VCaP (cell line): Measurements from ENCODE around the gene NGLY1.
A peak's percentile ranks its signal among the peaks of the same experiment; 100 is the strongest.

Source experiments
- H3K27ac ChIP-seq: fragments of 450-650 bp; 2 replicates; pipeline ENCODE4 v1.5.1; 2017
- CTCF ChIP-seq: fragments of 450-650 bp; conservative IDR thresholded peaks from 2 replicates; pipeline ENCODE4 v1.5.1; 2017; ENCODE audit warnings: mild to moderate bottlenecking, moderate library complexity

The NGLY1 gene

GRCh38 chr3:25803833-25804232, 20.6 kb upstream of the NGLY1 start:
- no peak for TF ChIP-seq CTCF
- H3K27ac ChIP-seq = no peak overlapping the region

GRCh38 chr3:25801786-25802185, 18.5 kb upstream of the NGLY1 start:
- no peak for TF ChIP-seq CTCF
- no peak overlapping the region for H3K27ac ChIP-seq

GRCh38 chr3:25789596-25790556, 6.6 kb upstream of the NGLY1 start, which contains the start of gene OXSM:
TSS of gene OXSM (plus strand) at chr3:25790090. CDS start at chr3:25791021, 931 bp downstream.
- peak within 1 kb of the TSS; percentile 76 for H3K27ac ChIP-seq
- TF ChIP-seq CTCF = no peak

GRCh38 chr3:25789209-25789595, 6.0 kb upstream of the NGLY1 start:
- no peak for TF ChIP-seq CTCF
- peak overlapping the region; percentile 76 for H3K27ac ChIP-seq

GRCh38 chr3:25787689-25788088, 4.4 kb upstream of the NGLY1 start:
- H3K27ac ChIP-seq = no peak overlapping the region
- no peak for TF ChIP-seq CTCF

- no peak overlapping the region for H3K27ac ChIP-seq
- TF ChIP-seq CTCF = no peak
Measured at GRCh38 chr3:25785826-25786225, 2.6 kb upstream of the NGLY1 start.

- no peak for TF ChIP-seq CTCF
- H3K27ac ChIP-seq = no peak overlapping the region
Measured at GRCh38 chr3:25784971-25785370, 1.7 kb upstream of the NGLY1 start.
